GM10266 (cell line): ENCODE data around the gene SLC25A1.

Experiments
- DNase-seq: peaks from one replicate; pipeline ENCODE4 v3.0.0; 2012; ENCODE audit errors: extremely low spot score
- CTCF ChIP-seq: IDR thresholded peaks from 2 replicates; pipeline ENCODE4 v1.5.1; 2012; ENCODE audit warnings: mild to moderate bottlenecking, low read depth; ENCODE audit not compliant: control insufficient read depth, insufficient read depth; ENCODE audit errors: missing control alignments

Gene SLC25A1

GRCh38 chr22:19197997-19198865 is 19.7 kb upstream of the SLC25A1 start:
- no peak for TF ChIP-seq CTCF
- DNase-seq = no peak

GRCh38 chr22:19196841-19197612 is 18.5 kb upstream of the SLC25A1 start:
- no peak for DNase-seq
- TF ChIP-seq CTCF = no peak

GRCh38 chr22:19195796-19196731 is 17.5 kb upstream of the SLC25A1 start:
- DNase-seq = no peak
- no peak for TF ChIP-seq CTCF

- no peak for DNase-seq
- TF ChIP-seq CTCF = no peak
These were observed 16.4 kb upstream of the SLC25A1 start for GRCh38 chr22:19194766-19195536.

GRCh38 chr22:19193879-19194278 is 15.3 kb upstream of the SLC25A1 start:
- no peak for TF ChIP-seq CTCF
- no peak for DNase-seq
